ENCODE measurements around the gene CMIP. TPM values are rescaled to one million over a fixed set of nuclear protein-coding genes. Genes with fewer than 3 reads are reported as not detected.

Gene CMIP
- total RNA-seq, 4 donors from 2014 or later: 15.5 to 65.9 (median 20.2) TPM

DNA sequence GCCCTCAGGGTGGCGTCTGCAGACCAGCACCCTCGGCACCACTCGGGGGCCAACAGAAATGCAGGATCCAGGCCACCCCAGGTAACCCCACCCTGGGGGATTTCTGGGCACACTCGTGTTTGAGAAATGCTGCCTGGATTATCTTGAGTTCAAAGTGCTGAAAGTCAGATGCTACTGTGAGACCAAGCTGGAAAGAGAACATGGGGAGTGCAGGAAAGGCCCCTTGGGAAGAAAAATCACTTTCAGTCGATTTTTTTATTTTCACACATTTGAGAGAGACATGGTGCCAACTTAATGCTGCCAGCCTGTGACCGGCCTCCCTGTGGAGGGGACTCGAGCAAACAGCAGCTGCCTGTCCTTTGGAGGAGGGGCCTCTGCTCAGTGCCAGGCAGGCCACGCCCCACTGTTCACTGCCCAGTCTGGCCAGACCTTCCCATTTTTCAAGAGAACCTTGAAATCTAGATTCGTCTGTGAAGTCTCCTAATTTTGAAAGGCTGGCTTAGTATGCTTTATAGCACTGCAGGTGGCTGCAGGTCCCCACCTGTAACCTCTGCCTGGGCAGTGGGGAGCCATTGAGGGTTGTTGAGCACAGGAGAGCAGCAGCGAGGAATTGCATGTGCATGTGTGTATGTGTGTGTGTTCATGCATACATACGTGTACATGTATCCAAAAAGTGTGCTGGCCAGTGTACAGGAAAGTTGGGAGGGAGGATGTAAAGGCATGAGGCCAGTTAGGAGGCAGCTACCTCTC, 263.8 kb downstream of the CMIP start:
- peaks cover 0 to 16% of the 10 kb centered on the region in 2 donors for H3K4me1 ChIP-seq
- intact Hi-C loops (cut with DNase I): no loop called here
- H3K27ac ChIP-seq: peak overlapping the region; percentile 26 to 40 (median 38)
- no peaks in the 10 kb centered on the region for H3K9me3 ChIP-seq
- peak; percentile 74 to 77 for DNase-seq
- peaks cover 25 to 26% of the 10 kb centered on the region in 2 donors for H3K36me3 ChIP-seq
- H3K27me3 ChIP-seq: no peaks in the 10 kb centered on the region
- no peak overlapping the region for H3K4me3 ChIP-seq (replicated peaks in 1 of 3)
- WGBS, 2 donors: 72 to 78% methylated on average over 10 to 11 of the region's 11 CpGs
- TF ChIP-seq, protein P1, sequence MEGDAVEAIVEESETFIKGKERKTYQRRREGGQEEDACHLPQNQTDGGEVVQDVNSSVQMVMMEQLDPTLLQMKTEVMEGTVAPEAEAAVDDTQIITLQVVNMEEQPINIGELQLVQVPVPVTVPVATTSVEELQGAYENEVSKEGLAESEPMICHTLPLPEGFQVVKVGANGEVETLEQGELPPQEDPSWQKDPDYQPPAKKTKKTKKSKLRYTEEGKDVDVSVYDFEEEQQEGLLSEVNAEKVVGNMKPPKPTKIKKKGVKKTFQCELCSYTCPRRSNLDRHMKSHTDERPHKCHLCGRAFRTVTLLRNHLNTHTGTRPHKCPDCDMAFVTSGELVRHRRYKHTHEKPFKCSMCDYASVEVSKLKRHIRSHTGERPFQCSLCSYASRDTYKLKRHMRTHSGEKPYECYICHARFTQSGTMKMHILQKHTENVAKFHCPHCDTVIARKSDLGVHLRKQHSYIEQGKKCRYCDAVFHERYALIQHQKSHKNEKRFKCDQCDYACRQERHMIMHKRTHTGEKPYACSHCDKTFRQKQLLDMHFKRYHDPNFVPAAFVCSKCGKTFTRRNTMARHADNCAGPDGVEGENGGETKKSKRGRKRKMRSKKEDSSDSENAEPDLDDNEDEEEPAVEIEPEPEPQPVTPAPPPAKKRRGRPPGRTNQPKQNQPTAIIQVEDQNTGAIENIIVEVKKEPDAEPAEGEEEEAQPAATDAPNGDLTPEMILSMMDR (IDR thresholded peaks at IDR 0.05): no peak
- TF ChIP-seq POLR2A (IDR thresholded peaks at IDR 0.05): no peak

DNA sequence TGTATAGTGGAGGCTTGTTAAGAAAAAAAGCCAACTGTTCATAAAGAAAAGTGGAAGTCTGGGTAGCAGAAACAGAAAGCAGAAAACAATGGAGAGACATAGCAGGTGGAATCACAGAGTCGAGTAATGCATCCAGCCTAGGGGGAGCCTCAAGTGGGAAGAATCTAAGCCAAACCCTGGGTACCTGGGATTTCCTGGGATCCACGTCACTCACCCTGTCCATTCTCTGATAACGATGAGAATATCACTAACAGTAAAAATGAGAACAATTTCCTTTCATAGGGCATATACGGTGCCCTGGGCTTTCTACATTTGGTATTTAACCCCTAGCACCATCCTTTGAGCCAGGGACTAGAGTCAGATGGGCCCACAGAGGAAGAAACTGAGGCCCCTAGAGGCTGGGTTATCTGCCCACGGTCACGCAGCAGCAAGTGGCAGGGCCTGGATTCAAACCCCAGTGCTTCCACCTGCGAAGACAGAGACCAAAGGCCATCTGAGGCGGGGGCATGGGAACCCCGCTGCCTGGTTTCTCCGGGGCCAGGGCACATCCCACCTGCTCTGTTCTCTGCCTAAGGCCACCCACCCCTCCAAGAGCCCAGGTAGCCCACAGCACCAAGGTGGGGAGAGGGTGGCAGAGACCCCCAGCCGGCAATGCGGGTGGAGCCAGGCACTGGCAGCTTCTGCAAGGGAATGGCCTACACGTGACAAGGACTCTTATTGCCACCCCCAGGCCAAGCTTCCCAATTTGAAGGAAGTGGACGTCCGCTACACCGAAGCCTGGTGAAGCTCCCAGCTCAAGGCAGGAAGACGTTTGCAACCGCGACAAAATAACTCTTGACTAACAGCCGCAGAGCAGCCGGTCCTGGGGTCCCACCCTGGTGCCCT, 264.6 kb downstream of the CMIP start:
- no peak for DNase-seq
- Histone ChIP-seq H3K4me1 (peaks cover 0 to 16% of the 10 kb centered on the region in 2 donors), H3K36me3 (peaks cover 22 to 25% of the 10 kb centered on the region in 2 donors), H3K4me3 (replicated peaks in 1 of 3) (no peak overlapping the region), H3K27ac (no peak overlapping the region), H3K9me3 (no peaks in the 10 kb centered on the region), H3K27me3 (no peaks in the 10 kb centered on the region)
- intact Hi-C loops (cut with DNase I): no loop called here
- WGBS, 2 donors: 80% methylated on average over 15 to 21 of the region's 21 CpGs
- TF ChIP-seq, protein P1 (IDR thresholded peaks at IDR 0.05): no peak
- no peak for TF ChIP-seq POLR2A (IDR thresholded peaks at IDR 0.05)

DNA sequence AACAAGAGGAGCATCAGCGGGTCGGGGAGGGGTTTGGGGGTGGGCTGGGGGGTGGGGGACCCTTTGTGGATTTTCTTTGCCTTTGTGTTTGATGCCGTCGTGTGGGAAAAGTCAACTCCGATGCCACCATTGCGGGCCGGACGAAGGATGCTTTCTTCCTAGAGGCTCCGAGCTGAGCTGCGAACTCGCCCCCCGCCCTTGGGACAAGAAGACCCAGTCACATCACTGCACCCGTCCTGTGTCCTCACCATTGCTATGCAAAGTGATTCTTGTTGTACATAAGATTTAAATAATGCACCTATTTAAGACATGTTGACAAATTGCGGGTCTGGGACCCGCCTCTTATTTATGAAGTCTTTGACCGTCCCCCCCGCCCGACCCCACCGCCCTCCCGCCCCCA, 265.4 kb downstream of the CMIP start:
- TF ChIP-seq, protein P1 (IDR thresholded peaks at IDR 0.05): no peak
- TF ChIP-seq POLR2A (IDR thresholded peaks at IDR 0.05): no peak
- intact Hi-C loops (cut with DNase I): no loop called here

DNA sequence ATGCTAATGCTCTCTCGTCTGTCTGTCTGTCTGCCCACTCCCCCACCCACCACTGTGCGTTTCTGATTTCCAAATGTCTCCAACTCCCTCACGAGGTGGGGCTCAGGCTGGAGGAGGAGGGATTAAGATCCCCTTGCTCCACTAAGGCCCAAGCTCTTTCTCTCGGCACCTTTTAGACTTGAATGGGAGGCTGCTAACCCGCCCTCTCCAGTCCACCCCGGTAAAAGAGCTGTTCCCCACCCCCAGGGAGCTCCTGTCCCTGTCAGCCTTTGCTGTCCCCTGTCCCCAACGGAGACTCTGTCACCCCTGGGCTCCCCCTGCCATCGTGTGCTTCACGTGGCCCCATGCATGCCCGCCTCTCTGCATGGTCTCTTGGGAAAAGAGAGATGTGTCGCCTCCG, 266.0 kb downstream of the CMIP start:
- Histone ChIP-seq H3K36me3 (peaks cover 11 to 15% of the 10 kb centered on the region in 2 donors), H3K27ac (no peak overlapping the region), H3K9me3 (no peaks in the 10 kb centered on the region), H3K27me3 (no peaks in the 10 kb centered on the region), H3K4me1 (peaks cover 0 to 16% of the 10 kb centered on the region in 2 donors), H3K4me3 (replicated peaks in 1 of 3) (no peak overlapping the region)
- DNase-seq: no peak
- WGBS, 2 donors: 80 to 81% methylated on average over 12 of the region's 12 CpGs
- no peak for TF ChIP-seq POLR2A (IDR thresholded peaks at IDR 0.05)
- TF ChIP-seq, protein P1 (IDR thresholded peaks at IDR 0.05): no peak
- intact Hi-C loops (cut with DNase I): no loop called here

More for the DNA sequence above, 265.4 kb downstream of the CMIP start:
- Histone ChIP-seq H3K4me1 (peaks cover 0 to 16% of the 10 kb centered on the region in 2 donors), H3K27me3 (no peaks in the 10 kb centered on the region), H3K9me3 (no peaks in the 10 kb centered on the region), H3K36me3 (peaks cover 16 to 20% of the 10 kb centered on the region in 2 donors), H3K27ac (no peak overlapping the region), H3K4me3 (replicated peaks in 1 of 3) (no peak overlapping the region)
- 94% methylated on average over 20 of the region's 20 CpGs for WGBS, 2 donors
- DNase-seq: no peak

All from thyroid gland (tissue), 4 donors.